AG09319 (cell line): ENCODE measurements around the gene HDAC7.

Source experiments
- DNase-seq: peaks from one replicate; pipeline ENCODE4 v3.0.0-alpha.2; 2010; ENCODE audit warnings: low read depth; ENCODE audit errors: extremely low read depth
- CTCF ChIP-seq: IDR thresholded peaks from 2 replicates; pipeline ENCODE4 v1.5.1; 2011; ENCODE audit warnings: low read depth, mild to moderate bottlenecking, inconsistent platforms, low read length, moderate library complexity

Gene HDAC7

GRCh38 chr12:47808574-47809365, 10.9 kb downstream of the HDAC7 start:
- no peak for DNase-seq
- peak; percentile 10 for TF ChIP-seq CTCF

- no peak for DNase-seq
These were observed 11.7 kb downstream of the HDAC7 start for GRCh38 chr12:47808050-47808449.

GRCh38 chr12:47807338-47807737, 12.4 kb downstream of the HDAC7 start:
- TF ChIP-seq CTCF, result no peak
- no peak for DNase-seq

More at GRCh38 chr12:47808050-47808449, 11.7 kb downstream of the HDAC7 start:
- no peak for TF ChIP-seq CTCF

DNA sequence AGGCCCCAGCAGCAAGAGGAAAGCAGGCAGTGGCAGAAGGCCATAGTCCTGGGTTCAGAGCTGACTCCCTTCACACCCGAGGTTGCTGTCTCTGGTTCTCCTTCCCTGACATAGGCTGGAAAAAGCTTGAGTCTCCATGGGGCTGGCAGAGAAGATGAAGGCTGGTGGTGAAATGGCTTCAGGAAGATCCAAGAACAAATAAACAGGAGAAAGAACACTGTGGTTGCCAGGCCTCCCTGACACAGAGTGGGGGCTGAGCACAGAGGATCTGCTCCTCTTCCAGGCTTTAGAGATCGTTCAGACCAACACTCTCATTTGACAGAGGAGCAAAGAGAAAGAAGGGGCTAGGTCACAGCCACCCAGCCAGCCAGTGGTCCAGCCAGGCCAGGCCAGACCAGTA, 14.3 kb downstream of the HDAC7 start:
- TF ChIP-seq CTCF, result no peak
- DNase-seq, result no peak

DNA sequence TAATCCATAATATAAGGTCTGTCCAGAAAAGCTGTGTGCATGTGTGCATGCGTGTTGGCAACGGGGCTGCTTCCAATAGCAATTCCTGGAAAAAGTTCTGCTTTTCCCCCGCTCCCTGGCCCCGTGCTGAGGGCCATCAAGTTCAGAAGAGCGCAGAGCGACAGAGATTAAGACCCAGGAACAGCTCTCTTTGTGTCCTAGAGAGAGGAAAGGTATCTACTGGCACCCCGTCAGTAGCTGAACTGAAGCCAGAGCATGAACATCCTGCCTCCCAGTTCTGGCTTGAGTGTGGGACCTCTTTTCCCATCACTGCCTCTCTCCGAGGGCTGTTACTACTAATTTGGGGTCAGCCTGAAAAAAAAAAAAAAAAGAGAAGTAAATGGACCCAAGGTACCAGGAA, 15.5 kb downstream of the HDAC7 start:
- DNase-seq, result no peak
- no peak for TF ChIP-seq CTCF

GRCh38 chr12:47803191-47803875, 16.4 kb downstream of the HDAC7 start:
- no peak for DNase-seq
- no peak for TF ChIP-seq CTCF

- peak; percentile 19; the same call in 1 of the 2 replicates for TF ChIP-seq CTCF
These were observed 17.4 kb downstream of the HDAC7 start for GRCh38 chr12:47802312-47802711.

More at GRCh38 chr12:47802312-47802711, 17.4 kb downstream of the HDAC7 start:
- DNase-seq, result no peak
